H9 (cell line): ENCODE data around the gene CLCN5. TPM values are rescaled to one million over a fixed set of nuclear protein-coding genes. Genes with fewer than 3 reads are reported as not detected.
A peak's percentile ranks its signal among the peaks of the same experiment; 100 is the strongest.

ENCODE experiments used
- DNase-seq: peaks from one replicate; pipeline ENCODE4 v3.0.0-alpha.2; 2017
- H2AFZ ChIP-seq: one replicate; pipeline ENCODE4 v1.6.1; 2013; ENCODE audit warnings: mild to moderate bottlenecking, low read length, control low read depth, moderate library complexity
- H2AK5ac ChIP-seq: 2 replicates; pipeline ENCODE4 v1.6.1; 2013; ENCODE audit warnings: low read length, control low read depth, mixed read lengths; ENCODE audit not compliant: insufficient read length
- H2BK120ac ChIP-seq: one replicate; pipeline ENCODE4 v1.6.1; 2013; ENCODE audit warnings: low read depth, mild to moderate bottlenecking, low read length, control low read depth, inconsistent platforms; ENCODE audit not compliant: poor library complexity, severe bottlenecking
- H2BK12ac ChIP-seq: 2 replicates; pipeline ENCODE4 v1.6.1; 2013; ENCODE audit warnings: low read length, control low read depth, mixed read lengths, low read depth; ENCODE audit not compliant: insufficient read length
- H2BK15ac ChIP-seq: 2 replicates; pipeline ENCODE4 v1.6.1; 2013; ENCODE audit warnings: low read depth, low read length, control low read depth
- H2BK20ac ChIP-seq: one replicate; pipeline ENCODE4 v1.6.1; 2013; ENCODE audit warnings: low read depth, mild to moderate bottlenecking, low read length, control low read depth, inconsistent platforms; ENCODE audit not compliant: poor library complexity, severe bottlenecking
- H2BK5ac ChIP-seq: 2 replicates; pipeline ENCODE4 v1.6.1; 2013; ENCODE audit warnings: low read length, control low read depth, mixed read lengths; ENCODE audit not compliant: insufficient read length
- H3K14ac ChIP-seq: 2 replicates; pipeline ENCODE4 v1.6.1; 2013; ENCODE audit warnings: low read length, control low read depth; ENCODE audit not compliant: insufficient read depth
- H3K18ac ChIP-seq: 2 replicates; pipeline ENCODE4 v1.6.1; 2013; ENCODE audit warnings: low read depth, mild to moderate bottlenecking, mixed read lengths, low read length, control low read depth; ENCODE audit not compliant: insufficient read length
- H3K23ac ChIP-seq: 2 replicates; pipeline ENCODE4 v1.6.1; 2013; ENCODE audit warnings: low read length, control low read depth, mixed read lengths, low read depth; ENCODE audit not compliant: insufficient read length
- H3K23me2 ChIP-seq: 2 replicates; pipeline ENCODE4 v1.6.1; 2013; ENCODE audit warnings: low read depth, mild to moderate bottlenecking, mixed read lengths, low read length, control low read depth; ENCODE audit not compliant: insufficient read length, poor library complexity, severe bottlenecking
- H3K27ac ChIP-seq: 2 replicates; pipeline ENCODE4 v1.5.1; 2013; ENCODE audit warnings: low read length, control low read depth, mixed read lengths, low read depth; ENCODE audit not compliant: insufficient read length
- H3K27me3 ChIP-seq: 2 replicates; pipeline ENCODE4 v1.6.1; 2013; ENCODE audit warnings: low read length, control low read depth, inconsistent platforms; ENCODE audit not compliant: insufficient read depth
- H3K4ac ChIP-seq: 2 replicates; pipeline ENCODE4 v1.6.1; 2013; ENCODE audit warnings: low read depth, mild to moderate bottlenecking, control low read depth, inconsistent platforms, low read length, moderate library complexity
- H3K4me1 ChIP-seq: 2 replicates; pipeline ENCODE4 v1.6.1; 2013; ENCODE audit warnings: low read length, control low read depth, inconsistent platforms; ENCODE audit not compliant: insufficient read depth
- H3K4me2 ChIP-seq: 2 replicates; pipeline ENCODE4 v1.6.1; 2013; ENCODE audit warnings: low read length, control low read depth, mixed read lengths; ENCODE audit not compliant: insufficient read length, insufficient read depth
- H3K56ac ChIP-seq: 2 replicates; pipeline ENCODE4 v1.6.1; 2013; ENCODE audit warnings: low read depth, mild to moderate bottlenecking, mixed read lengths, low read length, control low read depth; ENCODE audit not compliant: insufficient read length
- H3K79me1 ChIP-seq: 2 replicates; pipeline ENCODE4 v1.6.1; 2013; ENCODE audit warnings: low read depth, mild to moderate bottlenecking, moderate library complexity, low read length, control low read depth, inconsistent platforms; ENCODE audit not compliant: insufficient read depth, poor library complexity, severe bottlenecking
- H3K79me2 ChIP-seq: 2 replicates; pipeline ENCODE4 v1.6.1; 2013; ENCODE audit warnings: low read length, control low read depth, inconsistent platforms; ENCODE audit not compliant: insufficient read depth
- H3K9ac ChIP-seq: 2 replicates; pipeline ENCODE4 v1.6.1; 2013; ENCODE audit warnings: low read length, control low read depth, mixed read lengths; ENCODE audit not compliant: insufficient read length; ENCODE audit errors: extremely low read depth
- H3K9me3 ChIP-seq: one replicate; pipeline ENCODE4 v1.6.1; 2013; ENCODE audit warnings: low read depth, low read length, inconsistent platforms; ENCODE audit not compliant: control insufficient read depth
- H3T11ph ChIP-seq: one replicate; pipeline ENCODE4 v1.6.1; 2013; ENCODE audit warnings: mild to moderate bottlenecking, low read length, control low read depth, inconsistent platforms
- H4K20me1 ChIP-seq: one replicate; pipeline ENCODE4 v1.6.1; 2013; ENCODE audit not compliant: control insufficient read depth, insufficient read length, insufficient read depth
- H4K5ac ChIP-seq: 2 replicates; pipeline ENCODE4 v1.6.1; 2013; ENCODE audit warnings: low read depth, mild to moderate bottlenecking, mixed read lengths, low read length, control low read depth; ENCODE audit not compliant: insufficient read length
- H4K8ac ChIP-seq: replicated peaks from 2 replicates; pipeline ENCODE4 v1.6.1; 2013; ENCODE audit warnings: low read length, control low read depth, mixed read lengths, low read depth; ENCODE audit not compliant: insufficient read length
- H4K91ac ChIP-seq: 2 replicates; pipeline ENCODE4 v1.6.1; 2013; ENCODE audit warnings: low read depth, mild to moderate bottlenecking, moderate library complexity, mixed read lengths, low read length, control low read depth; ENCODE audit not compliant: insufficient read length
- H3K27ac Mint-ChIP-seq, 3 experiments: 2 replicates in 2 of 3; 3 replicates in 1 of 3; pipeline ENCODE4 v1.8.0; 2020 to 2021; ENCODE audit warnings: mixed read lengths in 3 of 3, mild to moderate bottlenecking in 1 of 3, moderate library complexity in 1 of 3
- H3K27me3 Mint-ChIP-seq: 2 replicates; pipeline ENCODE4 v1.8.0; 2021; ENCODE audit warnings: low read depth, mild to moderate bottlenecking, moderate library complexity, mixed read lengths
- H3K36me3 Mint-ChIP-seq, 3 experiments: 2 replicates in 2 of 3; 3 replicates in 1 of 3; pipeline ENCODE4 v1.8.0; 2020 to 2021; ENCODE audit warnings: low read depth in 3 of 3, mixed read lengths in 3 of 3; ENCODE audit not compliant: insufficient read depth in 1 of 3
- H3K4me1 Mint-ChIP-seq, 2 experiments: 2 replicates each; pipeline ENCODE4 v1.8.0; 2020; ENCODE audit warnings: mixed read lengths in 2 of 2
- H3K4me3 Mint-ChIP-seq, 2 experiments: 2 replicates in 1 of 2; 3 replicates in 1 of 2; pipeline ENCODE4 v1.8.0; 2020 to 2021; ENCODE audit warnings: mild to moderate bottlenecking in 2 of 2, mixed read lengths in 2 of 2, moderate library complexity in 1 of 2
- H3K9me3 Mint-ChIP-seq, 2 experiments: 2 replicates in 1 of 2; 3 replicates in 1 of 2; pipeline ENCODE4 v1.8.0; 2020; ENCODE audit warnings: mild to moderate bottlenecking in 2 of 2, mixed read lengths in 2 of 2, moderate library complexity in 1 of 2
- CTCF ChIP-seq: fragments of 200-600 bp; sonication (generic); conservative IDR thresholded peaks from 3 replicates; pipeline ENCODE4 v1.8.0; 2021; ENCODE audit warnings: antibody characterized with exemption, mild to moderate bottlenecking
- WGBS: extraction: QIAGEN DNeasy Blood & Tissue Kit; methylation state at CpG from one replicate; pipeline ENCODE4 v1.1.7; 2013; ENCODE audit warnings: missing lambda C conversion rate, low lambda C conversion rate, mixed read lengths; ENCODE audit not compliant: insufficient read length; ENCODE audit errors: extremely low coverage; 5-methylcytosine and 5-hydroxymethylcytosine counted together
- total RNA-seq: library from RNA; stranded (reverse); gene quantifications from 2 replicates; pipeline ENCODE4 v1.2.1, GENCODE V29; 2021

Gene CLCN5
- total RNA-seq, 1 experiment from 2014 or later: 5.9 TPM

GRCh38 chrX:50114113-50114512 is 191.7 kb downstream of the CLCN5 start:
- Histone ChIP-seq H3T11ph (no peak overlapping the region), H3K9ac (no peak overlapping the region), H3K4ac (no peak overlapping the region), H4K8ac (no peak overlapping the region), H3K56ac (no peak overlapping the region), H3K79me2 (no peaks in the 10 kb centered on the region), H2AK5ac (no peak overlapping the region), H2BK120ac (no peak overlapping the region), H4K91ac (no peak overlapping the region), H2AFZ (no peak overlapping the region), H3K79me1 (no peaks in the 10 kb centered on the region), H3K4me2 (no peak overlapping the region), H4K5ac (no peak overlapping the region), H3K23ac (no peak overlapping the region), H3K27ac (peak overlapping the region; percentile 10), H3K4me1 (peaks cover 2% of the 10 kb centered on the region; the same call in 1 of the 2 replicates), H2BK20ac (no peak overlapping the region), H3K9me3 (peaks cover 7% of the 10 kb centered on the region), H2BK12ac (no peak overlapping the region), H3K27me3 (no peaks in the 10 kb centered on the region), H3K14ac (no peak overlapping the region), H3K18ac (no peak overlapping the region), H4K20me1 (no peaks in the 10 kb centered on the region), H2BK5ac (no peak overlapping the region), H3K23me2 (no peaks in the 10 kb centered on the region), H2BK15ac (no peak overlapping the region)
- Mint-ChIP-seq H3K27ac (peak overlapping the region; percentile 36 to 93 (median 58); a peak in 4 of 7 replicates), H3K4me3 (0 out of 5 replicates have a peak overlapping the region, but pooled peaks of 1 of the 2 experiments have one; percentile 8), H3K9me3 (peaks cover 61 to 70% of the 10 kb centered on the region in 2 experiments), H3K27me3 (no peaks in the 10 kb centered on the region), H3K4me1 (peaks cover 47% of the 10 kb centered on the region in 2 experiments), H3K36me3 (peaks cover 0 to 5% (median 2%) of the 10 kb centered on the region in 3 experiments; a peak in 4 of 7 replicates)
- WGBS: no CpG with 5 or more reads among the region's 2 CpGs
- TF ChIP-seq CTCF: no peak
- no peak for DNase-seq
